Hematopoietic multipotent progenitor cell treated with erythropoietin and hydrocortisone succinate and interleukin-3 and kit ligand, for 17 days (in vitro differentiated cells): ENCODE measurements around the gene GPR3.
A peak's percentile ranks its signal among the peaks of the same experiment; 100 is the strongest.
"Not testable (repeated sequence)": the region's sequence is repeated elsewhere in the genome, so short reads cannot be mapped to it uniquely, and the experiment has no call there.

ENCODE experiments used
- DNase-seq: peaks from one replicate; pipeline ENCODE4 v3.0.0-alpha.2; 2015; ENCODE audit warnings: low spot score

The GPR3 gene

GRCh38 chr1:27400082-27400962 is 7.9 kb downstream of the GPR3 start:
- no peak for DNase-seq

GRCh38 chr1:27400963-27401341 is 8.5 kb downstream of the GPR3 start:
- DNase-seq = no peak

- peak; percentile 39 for DNase-seq
Observed at GRCh38 chr1:27402349-27402754, 9.9 kb downstream of the GPR3 start.

GRCh38 chr1:27403065-27403726 is 10.8 kb downstream of the GPR3 start:
- DNase-seq = peak; percentile 18

- no peak for DNase-seq
Observed at GRCh38 chr1:27403931-27404330, 11.5 kb downstream of the GPR3 start.

- DNase-seq = no peak
Observed at GRCh38 chr1:27405074-27405473, 12.7 kb downstream of the GPR3 start.

GRCh38 chr1:27405598-27406361 is 13.4 kb downstream of the GPR3 start:
- DNase-seq = not testable (repeated sequence)

- no peak for DNase-seq
Observed at GRCh38 chr1:27406362-27406680, 13.9 kb downstream of the GPR3 start.

GRCh38 chr1:27406791-27407190 is 14.4 kb downstream of the GPR3 start:
- DNase-seq = not testable (repeated sequence)

- DNase-seq = no peak
Observed at GRCh38 chr1:27408151-27408550, 15.7 kb downstream of the GPR3 start.

GRCh38 chr1:27409669-27410068 is 17.2 kb downstream of the GPR3 start:
- no peak for DNase-seq

GRCh38 chr1:27410709-27411108 is 18.3 kb downstream of the GPR3 start:
- DNase-seq = no peak

- DNase-seq = no peak
Observed at GRCh38 chr1:27412502-27412901, 20.1 kb downstream of the GPR3 start.

- no peak for DNase-seq
Observed at GRCh38 chr1:27413004-27413403, 20.6 kb downstream of the GPR3 start.

- DNase-seq = no peak
Observed at GRCh38 chr1:27414091-27414490, 21.7 kb downstream of the GPR3 start.

GRCh38 chr1:27416387-27417111 is 24.1 kb downstream of the GPR3 start:
- DNase-seq = peak; percentile 84

GRCh38 chr1:27417713-27418112 is 25.3 kb downstream of the GPR3 start:
- DNase-seq = no peak

GRCh38 chr1:27418326-27419185 is 26.1 kb downstream of the GPR3 start:
- no peak for DNase-seq

GRCh38 chr1:27423709-27424108 is 31.3 kb downstream of the GPR3 start:
- DNase-seq = no peak

GRCh38 chr1:27427329-27427728 is 34.9 kb downstream of the GPR3 start:
- DNase-seq = no peak

- no peak for DNase-seq
Observed at GRCh38 chr1:27427816-27428315, 35.4 kb downstream of the GPR3 start.
